T47D (cell line): ENCODE results near the gene ATP8A2.
A peak's percentile ranks its signal among the peaks of the same experiment; 100 is the strongest.

Experiments
- DNase-seq, 2 experiments: peaks; one replicate each; pipeline versions ENCODE4 v3.0.0 to v3.0.0-alpha.2; 2011 to 2012; ENCODE audit warnings: low read depth in 1 of 2, low spot score in 1 of 2
- JUND ChIP-seq: IDR thresholded peaks from 2 replicates; pipeline ENCODE4 v1.6.1; 2012; ENCODE audit warnings: low read depth
- in situ Hi-C: cut with HindIII; loops from 2 replicates; pipeline ENCODE4 v1.10.0; 2016; ENCODE audit warnings: low sequenced_read_pairs, low pct_unique_long_range_greater_than_20kb

Gene ATP8A2

DNA sequence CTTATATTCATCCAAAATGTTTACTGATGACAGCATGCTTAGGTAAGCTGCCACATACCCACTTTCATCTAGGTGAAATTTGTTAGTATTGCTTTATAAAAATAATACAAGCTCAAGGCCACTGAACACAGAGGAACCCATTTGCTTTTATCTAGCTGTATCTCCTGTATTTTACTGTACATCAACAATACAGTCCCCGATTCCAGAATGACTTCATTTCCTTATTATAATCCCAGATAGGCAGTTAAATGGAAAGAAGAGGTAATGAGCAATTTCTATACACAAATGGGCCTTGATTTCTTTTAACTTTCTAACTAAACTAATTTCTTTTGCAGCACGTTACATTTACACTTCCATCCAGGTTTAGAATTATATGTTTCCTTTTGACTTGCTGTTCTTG is 593.8 kb downstream of the ATP8A2 start:
- in situ Hi-C loops = no loop called here
- TF ChIP-seq JUND = no peak
- no peak for DNase-seq

DNA sequence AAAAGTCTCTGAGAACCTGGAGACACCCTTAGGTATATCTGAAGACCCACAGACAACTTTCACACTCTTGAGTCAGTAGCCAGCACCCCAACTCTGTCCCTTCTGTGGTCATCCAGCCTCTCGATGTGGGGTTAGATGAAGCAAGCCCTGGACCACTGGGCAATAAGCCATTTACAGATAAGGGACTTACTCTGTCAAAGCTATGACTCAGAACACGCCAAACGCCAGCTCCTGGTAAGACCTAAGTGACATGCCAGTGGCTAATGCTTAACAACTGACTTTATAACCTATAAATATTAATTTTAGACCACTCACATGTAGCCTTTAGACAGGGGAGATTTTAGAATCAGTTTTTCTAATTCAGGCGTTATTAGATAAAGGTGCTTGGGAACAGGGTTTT is 594.3 kb downstream of the ATP8A2 start:
- in situ Hi-C loops = no loop called here
- DNase-seq = no peak
- no peak for TF ChIP-seq JUND

DNA sequence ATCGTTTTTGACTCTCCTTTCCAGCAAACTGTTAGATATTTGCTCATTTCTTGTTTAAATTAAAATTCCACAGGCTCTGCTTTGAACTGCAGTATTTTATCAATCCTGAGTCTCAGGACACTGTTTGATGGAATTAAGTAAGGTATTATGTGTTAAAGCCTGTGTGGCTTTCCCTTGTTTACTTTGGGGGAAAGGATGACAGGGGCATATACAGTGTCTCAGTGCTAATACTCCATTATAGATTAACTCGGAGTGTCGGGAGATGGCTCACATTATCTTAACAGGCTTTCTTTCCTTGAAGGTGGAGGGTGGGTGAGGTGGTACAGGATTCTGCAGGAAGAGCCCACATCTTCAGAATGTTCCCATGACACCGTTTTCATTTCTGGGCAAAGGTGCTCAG is 595.4 kb downstream of the ATP8A2 start:
- no peak for DNase-seq
- TF ChIP-seq JUND = no peak
- in situ Hi-C loops = no loop called here

DNA sequence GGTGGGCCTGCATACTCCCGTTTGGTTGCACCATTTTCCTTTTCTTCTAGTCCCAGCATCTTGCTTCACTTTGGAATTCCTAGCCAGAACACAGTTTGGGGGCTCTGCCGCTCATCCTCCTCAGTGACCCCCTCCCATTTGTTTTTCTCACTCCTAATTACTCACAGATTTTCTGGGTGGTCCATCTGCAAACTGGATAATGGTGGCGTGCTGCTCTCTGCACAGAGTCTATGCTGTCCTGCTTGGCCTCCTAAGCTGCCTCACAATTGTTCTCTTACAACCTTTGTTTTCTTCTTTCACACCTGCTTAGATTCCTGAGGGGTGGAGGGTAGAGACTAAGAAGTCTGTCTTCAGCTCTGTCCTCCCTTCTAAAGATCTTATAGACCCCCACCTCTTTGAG is 599.3 kb downstream of the ATP8A2 start:
- TF ChIP-seq JUND = no peak
- in situ Hi-C loops = no loop called here
- DNase-seq = no peak

DNA sequence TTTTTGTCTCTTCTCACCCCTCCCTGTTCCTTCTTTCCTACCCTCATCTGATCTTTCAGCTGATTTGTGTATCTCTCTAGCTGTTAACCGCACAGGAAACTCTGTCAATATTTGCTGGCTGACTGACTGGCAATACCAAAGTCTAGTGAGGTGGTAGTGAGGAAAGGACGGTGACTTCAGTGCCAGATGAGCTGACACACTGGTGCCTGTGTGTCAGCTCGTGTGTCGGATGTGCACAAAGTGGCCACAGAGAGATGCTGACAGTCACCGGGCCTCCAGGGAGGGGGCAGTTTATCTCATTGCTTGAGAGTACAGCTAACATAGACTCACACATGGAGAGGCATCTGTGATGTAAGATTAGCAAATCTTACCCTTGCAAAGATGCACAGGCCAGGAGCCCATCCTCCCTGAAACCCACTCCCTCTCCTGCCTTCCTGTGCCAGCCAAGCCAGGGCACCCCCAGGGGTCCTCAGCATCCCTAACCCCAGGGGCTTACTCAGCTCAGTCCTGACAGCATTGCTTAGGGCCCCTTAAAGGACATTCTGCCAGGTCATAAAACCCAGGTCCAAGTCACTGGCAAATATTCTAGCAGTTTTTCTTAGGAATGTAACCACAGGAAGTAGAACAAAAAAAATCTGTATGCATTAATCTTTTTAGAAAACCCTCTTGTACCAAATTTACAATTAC is 599.8 kb downstream of the ATP8A2 start:
- no peak for TF ChIP-seq JUND
- no peak for DNase-seq
- in situ Hi-C loops = no loop called here

DNA sequence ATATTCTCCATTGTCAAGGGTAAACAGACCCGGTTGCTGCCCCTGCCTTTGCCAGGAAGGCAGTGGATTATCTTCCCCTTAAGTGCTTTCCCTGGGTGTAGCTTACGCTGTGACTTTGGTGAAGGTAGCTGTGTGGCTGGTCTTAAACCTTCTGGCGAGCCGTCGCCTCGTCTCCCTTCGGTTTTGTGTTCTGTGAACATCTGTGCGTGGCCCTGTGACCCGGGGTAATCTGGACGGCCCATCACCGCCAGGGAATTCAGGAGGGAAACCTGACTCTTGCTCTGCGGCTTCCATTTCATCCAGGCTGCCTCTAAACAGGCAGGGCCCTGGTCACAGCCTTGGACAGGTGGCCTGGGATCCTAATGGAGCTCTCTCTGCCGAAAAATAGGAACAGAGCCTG is 601.3 kb downstream of the ATP8A2 start:
- TF ChIP-seq JUND = no peak
- no peak for DNase-seq
- in situ Hi-C loops = no loop called here

DNA sequence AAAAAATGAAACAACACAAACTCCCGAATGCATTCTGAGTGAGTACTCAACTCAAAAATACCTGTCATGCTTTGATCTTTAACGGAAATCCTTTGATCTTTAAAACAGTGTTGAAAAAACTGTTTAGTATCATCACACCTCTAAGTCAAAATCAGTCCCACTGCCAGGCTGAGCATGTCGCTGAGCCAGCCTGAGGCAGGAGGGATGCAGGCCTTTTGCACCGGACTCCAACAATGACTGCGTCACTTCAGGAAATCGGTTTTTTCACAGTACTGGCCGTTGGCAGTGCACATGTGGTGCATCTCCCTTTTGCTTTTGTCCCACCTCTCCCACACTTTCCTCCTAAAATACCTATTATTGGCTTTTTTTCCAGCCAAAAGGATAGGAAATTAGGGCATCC is 601.8 kb downstream of the ATP8A2 start:
- no peak for TF ChIP-seq JUND
- no peak for DNase-seq
- in situ Hi-C loops = no loop called here

DNA sequence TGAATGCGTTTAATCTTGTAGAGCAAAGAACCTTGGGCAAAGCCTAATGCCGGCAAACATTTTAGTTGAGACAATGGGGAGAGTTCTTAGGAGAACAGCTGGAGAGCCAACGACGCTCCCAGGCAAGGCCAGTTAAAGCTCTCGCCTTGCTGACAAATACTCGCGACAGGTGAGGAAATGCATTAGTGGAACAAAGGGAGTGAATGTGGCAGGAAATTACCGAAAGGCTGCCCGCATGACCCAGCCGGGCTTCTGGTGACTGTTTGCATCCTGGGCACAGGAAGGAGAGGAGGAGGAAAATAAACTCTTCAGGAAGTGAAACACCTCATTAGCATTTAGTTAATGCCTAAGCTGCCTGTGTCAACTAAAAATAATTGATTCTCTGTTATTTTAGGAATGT is 605.4 kb downstream of the ATP8A2 start:
- DNase-seq = no peak
- no peak for TF ChIP-seq JUND
- in situ Hi-C loops = no loop called here

DNA sequence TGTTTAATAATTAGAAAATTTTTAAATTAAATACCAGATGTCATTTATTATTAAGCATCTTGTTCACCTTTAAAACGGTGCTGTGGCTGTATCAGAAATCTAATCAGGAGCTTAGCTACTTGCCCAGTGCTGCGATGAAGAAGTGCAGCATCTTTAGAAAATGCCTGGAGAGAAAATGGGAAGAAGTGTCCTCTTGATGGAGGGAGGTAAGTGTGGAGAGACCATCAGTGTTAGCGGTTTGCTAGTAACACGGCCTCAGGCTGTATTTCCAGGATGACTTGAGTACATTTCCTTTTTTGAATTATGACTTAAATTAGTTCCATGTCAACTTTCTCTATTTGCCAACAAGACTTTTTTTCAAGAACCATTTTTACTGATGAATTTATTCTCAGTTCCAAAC is 605.9 kb downstream of the ATP8A2 start:
- in situ Hi-C loops = no loop called here
- no peak for TF ChIP-seq JUND
- DNase-seq = no peak

DNA sequence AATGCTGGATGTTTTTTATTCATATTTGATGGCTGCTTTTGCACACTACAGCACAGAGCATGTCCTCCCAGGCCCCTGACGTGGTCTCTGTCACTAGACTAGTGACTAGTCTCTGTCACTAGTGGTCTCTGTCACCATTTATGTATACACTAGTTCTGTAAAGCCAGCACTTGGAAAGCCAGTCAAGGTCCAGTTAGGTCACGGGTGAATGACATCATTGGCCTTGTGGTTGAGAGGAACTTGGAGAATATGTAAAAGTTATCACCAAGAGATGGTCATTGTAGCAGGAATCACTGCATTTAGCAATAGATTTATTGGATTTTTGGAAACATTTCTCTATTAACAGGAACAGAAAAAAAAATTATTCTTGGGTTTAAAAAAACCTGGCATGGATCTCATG is 607.2 kb downstream of the ATP8A2 start:
- in situ Hi-C loops = no loop called here
- TF ChIP-seq JUND = no peak
- DNase-seq = no peak

DNA sequence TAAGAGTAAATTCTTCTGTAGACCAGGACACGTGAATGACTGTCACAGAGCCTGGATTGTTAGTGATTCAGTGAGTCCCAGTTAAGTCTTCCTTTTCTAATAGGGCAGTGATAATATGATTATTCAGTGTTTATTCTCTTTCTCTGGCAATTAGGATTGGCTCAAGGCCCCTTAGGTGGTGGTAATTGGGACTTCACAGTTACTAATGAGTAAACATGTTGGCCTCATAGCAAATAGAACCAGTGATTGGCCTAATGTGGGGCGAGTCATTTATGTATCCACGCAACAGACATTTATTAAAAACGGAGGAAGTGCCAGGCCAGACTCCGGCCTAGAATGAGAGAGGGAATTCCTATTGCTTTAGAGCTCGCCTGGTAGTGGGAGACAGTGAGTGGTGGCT is 607.6 kb downstream of the ATP8A2 start:
- no peak for TF ChIP-seq JUND
- DNase-seq = no peak
- in situ Hi-C loops = no loop called here

DNA sequence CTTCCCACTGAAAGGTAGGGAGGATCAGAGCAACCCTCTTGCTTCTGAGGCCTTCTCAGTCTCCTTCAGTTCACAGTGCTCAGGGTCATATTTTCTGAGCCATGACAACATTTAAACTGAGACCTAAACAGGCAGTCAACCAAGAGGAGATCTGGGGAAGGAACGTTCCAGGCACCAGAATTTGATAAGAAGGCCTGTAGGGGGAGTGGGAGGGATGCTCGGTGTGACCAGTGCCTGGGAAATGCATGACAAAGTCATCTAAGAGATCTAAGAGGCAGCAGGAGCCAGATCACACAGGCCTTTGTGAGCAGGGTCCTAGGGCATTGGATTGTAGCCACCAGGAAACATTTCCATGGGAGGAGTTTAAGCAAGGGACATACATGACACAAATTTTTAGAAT is 608.5 kb downstream of the ATP8A2 start:
- TF ChIP-seq JUND = no peak
- in situ Hi-C loops = no loop called here
- DNase-seq = no peak

DNA sequence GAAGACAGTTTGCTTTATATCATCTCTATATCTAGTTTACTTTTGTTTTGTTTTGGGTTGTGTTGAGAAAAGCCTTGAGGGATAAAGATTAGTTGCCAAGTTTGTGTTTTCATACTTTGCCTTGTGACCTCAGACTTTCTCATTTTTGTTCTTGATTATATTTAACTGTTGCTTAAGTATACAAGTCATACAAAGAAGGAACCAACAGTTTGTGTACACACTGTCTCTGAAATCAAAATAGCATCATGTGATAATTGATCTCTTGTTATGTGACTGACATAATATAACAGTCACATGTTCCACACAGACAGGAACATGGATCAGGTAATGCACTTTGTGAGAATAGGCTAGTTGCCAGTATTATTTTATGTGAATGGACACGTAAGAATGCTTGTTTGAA is 609.3 kb downstream of the ATP8A2 start:
- TF ChIP-seq JUND = peak; percentile 19; the same call in 1 of the 2 replicates
- in situ Hi-C loops = no loop called here
- DNase-seq = peak in 1 of 2 experiments; percentile 54

DNA sequence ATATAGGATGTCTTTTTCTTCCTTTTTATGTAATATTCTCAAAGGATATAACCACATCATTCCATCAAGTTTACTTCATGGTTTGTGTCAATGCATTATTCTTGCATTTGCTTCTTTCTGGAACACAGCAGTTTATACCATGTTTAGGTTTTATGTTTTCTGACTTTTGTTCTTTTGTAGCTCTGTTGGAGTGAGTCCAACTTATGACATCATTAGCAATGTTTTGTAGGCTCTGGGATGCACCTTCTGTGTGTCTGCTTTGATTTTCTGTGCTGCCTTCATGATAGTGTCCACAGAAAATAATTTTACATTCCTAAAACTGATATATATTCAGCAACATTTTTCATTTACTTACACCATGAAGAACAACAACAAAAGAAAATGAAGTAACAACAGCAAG is 611.1 kb downstream of the ATP8A2 start:
- no peak for TF ChIP-seq JUND
- DNase-seq = no peak
- in situ Hi-C loops = no loop called here
